HG02610 (cell line): ENCODE measurements around the gene THOC6.
"Not testable (repeated sequence)": the region's sequence is repeated elsewhere in the genome, so short reads cannot be mapped to it uniquely, and the experiment has no call there.

Experiments used
- ATAC-seq: cut with Tn5 transposase; IDR thresholded peaks from one replicate; pipeline ENCODE4 v1.9.1; 2021; ENCODE audit warnings: mild to moderate bottlenecking, moderate library complexity; ENCODE audit not compliant: unreplicated experiment

THOC6 gene

DNA sequence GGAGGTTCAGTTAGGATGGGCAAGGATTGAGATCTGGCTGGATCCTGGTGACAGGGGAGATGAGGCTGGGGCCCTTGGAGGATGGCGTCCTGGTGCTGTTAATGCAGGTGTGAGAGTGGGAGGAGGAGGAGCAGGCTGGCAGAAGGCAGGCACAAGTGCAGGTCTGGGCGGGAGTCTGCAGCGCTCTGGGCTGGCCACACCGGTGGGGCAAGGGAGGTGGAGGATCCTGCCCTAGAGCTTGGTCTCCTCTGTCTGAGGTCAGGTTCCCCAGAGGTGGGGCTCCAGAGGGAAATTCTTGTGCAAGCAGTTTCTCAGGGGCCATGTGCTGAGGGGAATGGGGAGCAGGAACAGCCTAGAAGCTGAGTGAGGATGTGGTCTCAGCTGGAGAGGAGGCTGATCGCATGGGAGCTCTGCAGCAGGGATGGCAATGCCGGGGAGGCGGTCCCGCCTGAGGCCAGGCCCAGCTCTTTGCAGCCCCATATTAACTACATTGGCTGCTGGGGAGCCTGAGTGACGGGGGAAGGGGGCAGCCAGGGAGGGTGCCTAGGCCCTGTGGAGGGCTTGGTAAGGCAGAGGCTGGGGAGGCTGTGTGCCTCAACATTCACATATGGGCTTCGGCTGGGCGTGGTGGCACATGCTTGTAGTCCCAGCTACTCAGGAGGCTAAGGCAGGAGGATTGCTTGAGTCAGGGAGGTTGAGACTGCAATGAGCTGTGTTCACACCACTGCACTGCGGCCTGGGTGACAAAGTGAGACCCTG, 28.9 kb downstream of the THOC6 start:
- not testable (repeated sequence) for ATAC-seq

DNA sequence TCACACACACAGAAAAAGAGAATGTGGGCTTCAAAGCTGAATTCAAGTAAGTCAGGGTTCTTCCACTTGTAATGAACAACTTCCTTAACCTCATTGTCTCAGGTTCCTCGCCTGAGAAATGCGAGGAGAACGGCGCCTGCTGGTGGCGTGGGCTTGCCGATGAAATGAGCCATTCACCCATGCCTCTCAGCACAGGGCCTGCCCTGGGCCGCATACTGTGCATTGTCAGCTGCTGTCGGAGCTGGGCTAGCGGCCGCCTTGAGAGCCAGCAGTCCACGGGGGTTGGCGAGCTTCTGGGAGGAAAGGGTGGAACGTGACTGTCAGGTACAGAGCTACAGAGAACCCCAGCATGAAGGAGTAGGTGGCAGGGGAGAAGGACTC, 29.5 kb downstream of the THOC6 start:
- ATAC-seq: not testable (repeated sequence)

DNA sequence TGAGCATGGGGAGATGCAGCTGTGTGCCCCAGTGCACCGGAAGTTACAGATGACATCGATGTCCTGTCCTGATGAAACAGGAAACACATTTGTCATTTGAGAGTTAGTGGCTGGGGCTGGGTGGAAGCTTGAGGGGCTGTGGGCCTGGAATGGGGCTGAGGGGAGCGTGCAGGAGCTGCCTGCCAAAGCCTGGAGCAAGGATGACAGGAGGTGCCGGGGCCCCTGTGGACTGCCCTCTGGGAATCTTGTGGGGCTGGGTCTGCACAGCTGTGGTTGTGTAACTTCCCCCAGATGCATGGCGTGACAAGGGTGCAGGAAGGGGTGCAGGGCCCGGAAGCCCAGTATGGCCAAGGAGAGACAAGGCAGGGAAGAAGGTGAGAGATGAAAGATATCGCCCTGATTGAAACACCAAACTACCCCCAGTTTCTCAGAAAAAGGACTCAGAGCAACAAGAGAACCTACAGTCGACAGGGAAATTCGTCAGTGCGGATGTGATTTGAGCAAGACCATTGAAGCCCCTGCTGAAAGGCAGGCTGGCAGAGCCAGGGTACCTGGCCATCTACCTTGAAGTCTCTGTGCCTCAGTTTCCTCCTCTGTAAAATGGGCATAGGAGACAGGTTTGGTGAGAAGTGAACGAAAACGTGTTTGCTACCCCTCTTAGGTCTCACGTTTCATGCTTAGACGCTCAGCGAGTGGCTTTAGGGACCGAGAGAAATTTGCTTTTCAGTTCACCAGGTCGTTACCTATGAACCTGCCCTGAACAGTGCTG, 31.3 kb downstream of the THOC6 start:
- ATAC-seq: no peak

GRCh38 chr16:3055734-3056115, 31.9 kb downstream of the THOC6 start:
- ATAC-seq: not testable (repeated sequence)

GRCh38 chr16:3056336-3057180, 32.7 kb downstream of the THOC6 start:
- no peak for ATAC-seq

DNA sequence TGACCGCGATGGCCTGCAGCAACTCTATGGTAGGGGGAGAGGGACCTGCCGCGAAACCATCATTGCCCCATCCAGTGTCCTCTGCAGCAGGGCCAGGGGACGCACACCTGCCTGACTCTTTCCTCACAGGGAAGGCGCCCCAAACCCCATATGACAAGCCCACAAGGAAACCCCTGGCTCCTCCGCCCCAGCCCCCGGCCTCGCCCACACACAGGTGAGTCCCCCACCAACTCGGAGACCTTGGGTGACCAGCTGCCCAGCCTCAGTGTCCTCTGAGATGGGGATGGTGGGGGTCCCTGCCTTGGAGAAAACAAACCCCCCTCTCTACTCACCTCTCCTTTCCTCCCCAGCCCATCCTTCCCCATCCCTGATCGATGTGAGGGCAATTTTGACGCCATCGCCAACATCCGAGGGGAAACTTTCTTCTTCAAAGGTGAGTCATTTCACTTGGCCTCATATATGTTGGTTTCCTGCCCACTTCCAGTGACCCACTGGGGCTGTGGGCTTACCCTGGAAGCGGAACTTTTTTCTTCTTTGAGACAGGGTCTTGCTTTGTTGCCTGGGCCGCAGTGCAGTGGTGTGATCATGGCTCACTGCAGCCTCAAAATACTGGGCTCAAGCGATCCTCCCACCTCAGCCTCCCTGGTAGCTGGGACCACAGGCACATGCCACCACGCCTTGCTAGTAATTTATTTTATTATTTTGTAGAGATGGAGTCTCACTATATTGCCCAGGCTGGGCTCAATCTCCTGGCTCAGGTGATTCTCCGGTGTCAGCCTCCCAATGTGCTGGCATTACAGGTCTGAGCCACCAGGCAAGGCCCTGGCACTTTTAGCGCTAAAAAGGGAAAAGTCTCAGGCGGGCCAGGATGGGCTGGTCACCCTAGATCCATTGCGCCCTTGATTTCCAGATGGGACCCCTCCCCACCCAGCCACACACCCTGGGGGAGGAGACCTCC, 33.6 kb downstream of the THOC6 start:
- ATAC-seq: no peak

GRCh38 chr16:3058139-3059030, 34.5 kb downstream of the THOC6 start:
- no peak for ATAC-seq

DNA sequence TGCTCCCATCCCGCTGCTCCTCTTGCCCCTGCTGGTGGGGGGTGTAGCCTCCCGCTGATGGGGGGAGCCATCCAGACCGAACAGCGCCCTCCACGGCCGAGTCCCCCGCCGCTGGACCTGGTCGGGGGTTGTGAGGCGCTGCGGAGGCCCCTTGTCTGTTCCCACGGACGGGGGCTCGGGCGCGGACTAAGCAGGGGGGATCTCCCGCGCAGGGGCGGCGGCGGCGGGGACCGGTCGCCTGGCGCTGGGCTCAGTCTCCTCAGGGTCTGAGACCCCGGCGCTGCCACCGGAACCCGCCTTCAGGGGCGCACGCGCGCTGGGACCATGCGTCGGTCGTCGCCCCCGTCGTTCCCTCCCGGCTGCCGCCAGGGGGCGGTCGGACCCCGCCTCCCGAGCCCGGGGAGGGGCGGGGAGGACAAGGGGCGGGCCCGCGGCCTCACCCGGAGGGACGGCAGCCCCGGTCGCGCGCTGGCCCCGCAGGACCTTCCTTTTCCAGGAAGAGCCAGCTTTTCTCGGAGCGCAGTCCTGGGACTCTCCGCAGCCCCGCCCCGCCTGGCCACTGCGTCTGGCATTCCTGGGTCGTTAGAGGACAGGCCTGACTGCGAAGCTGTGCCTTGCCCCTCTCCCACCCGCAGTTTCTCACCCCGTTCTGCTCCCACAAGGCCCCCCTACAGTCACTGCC, 35.3 kb downstream of the THOC6 start:
- ATAC-seq: peak; percentile 81

GRCh38 chr16:3059723-3060242, 35.9 kb downstream of the THOC6 start:
- no peak for ATAC-seq

DNA sequence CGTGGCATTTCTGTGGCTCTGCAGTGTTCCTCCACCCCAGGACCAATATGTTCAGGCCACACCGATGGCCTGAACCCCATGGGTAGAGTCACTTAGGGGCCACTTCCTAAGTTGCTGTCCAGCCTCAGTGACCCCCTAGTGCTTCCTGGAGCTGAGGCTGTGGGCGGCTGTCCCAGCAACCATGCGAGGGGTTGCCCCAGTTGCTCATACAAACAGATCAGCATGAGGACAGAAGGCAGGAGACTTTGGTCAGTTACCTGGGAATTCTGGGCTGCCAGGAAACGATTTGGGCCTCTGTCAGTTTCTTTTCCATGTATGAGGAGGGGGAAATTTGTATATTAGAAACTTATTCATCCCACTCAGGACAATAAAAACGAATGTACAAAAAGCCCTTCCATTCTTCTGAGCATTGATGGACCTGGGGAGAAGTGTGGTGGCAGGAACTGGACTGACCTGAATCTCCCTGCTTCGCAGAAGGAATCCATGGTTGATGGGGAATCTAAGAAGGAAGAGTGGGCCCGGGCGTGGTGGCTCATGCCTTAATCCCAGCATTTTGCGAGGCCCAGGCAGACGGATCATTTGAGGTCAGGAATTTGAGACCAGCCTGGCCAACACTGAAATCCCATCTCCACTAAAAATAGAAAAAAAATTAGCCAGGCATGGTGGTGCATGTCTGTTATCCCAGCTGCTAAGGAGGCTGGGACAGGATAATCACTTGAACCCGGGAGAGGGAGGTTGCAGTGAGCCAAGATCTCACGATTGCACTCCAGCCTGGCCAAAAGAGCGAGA, 36.7 kb downstream of the THOC6 start:
- ATAC-seq: no peak

DNA sequence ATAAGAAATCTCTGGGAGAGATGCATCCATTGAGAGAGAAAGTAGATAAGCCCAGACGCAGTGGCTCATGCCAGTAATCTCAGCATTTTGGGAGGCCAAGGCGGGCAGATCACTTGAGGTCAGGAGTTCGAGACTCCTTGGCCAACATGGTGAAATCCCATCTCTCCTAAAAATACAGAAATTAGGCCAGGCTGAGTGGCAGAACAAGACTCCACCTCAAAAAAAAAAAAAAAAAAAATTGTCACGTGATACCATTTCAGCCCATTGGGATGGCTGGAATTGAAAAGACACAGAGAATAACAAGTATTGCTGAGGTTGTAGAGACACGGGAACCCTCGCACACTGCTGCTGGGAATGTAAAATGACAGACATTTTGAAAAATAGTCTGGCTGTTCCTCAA, 38.7 kb downstream of the THOC6 start:
- no peak for ATAC-seq

DNA sequence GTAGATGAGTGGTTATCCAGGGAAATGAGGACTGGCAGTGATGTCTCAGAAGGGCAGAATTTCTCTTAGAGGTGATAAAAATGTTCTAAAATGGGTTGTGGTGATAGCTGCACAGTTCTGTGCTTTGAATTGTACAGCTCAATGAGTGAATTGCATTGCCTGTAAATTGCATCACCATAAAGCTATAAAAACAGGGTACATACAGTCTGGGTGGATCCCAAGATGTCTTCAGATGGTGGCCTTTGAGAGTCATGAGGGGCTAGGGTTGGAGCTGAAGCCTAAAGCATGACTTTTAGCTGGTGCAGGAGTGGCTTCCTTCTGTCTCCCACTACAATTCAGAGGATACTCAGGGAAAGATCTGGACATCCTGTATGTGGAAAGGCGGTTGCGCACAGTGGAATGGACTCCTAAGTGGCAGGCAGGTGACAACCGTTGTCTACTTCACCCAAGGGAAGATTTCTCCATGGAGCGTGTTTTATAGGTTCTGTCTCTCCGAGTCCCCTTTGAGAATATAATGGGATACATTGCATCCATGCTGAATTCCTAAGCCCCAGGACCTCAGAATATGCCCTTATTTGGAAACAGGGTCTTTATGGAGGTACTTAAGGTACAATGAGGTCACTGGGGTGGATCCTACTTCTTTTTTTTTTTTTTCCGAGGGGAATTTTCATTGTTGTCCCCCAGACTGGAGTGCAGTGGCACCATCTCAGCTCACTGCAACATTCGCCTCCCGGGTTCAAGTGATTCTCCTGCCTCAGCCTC, 40.0 kb downstream of the THOC6 start:
- no peak for ATAC-seq

DNA sequence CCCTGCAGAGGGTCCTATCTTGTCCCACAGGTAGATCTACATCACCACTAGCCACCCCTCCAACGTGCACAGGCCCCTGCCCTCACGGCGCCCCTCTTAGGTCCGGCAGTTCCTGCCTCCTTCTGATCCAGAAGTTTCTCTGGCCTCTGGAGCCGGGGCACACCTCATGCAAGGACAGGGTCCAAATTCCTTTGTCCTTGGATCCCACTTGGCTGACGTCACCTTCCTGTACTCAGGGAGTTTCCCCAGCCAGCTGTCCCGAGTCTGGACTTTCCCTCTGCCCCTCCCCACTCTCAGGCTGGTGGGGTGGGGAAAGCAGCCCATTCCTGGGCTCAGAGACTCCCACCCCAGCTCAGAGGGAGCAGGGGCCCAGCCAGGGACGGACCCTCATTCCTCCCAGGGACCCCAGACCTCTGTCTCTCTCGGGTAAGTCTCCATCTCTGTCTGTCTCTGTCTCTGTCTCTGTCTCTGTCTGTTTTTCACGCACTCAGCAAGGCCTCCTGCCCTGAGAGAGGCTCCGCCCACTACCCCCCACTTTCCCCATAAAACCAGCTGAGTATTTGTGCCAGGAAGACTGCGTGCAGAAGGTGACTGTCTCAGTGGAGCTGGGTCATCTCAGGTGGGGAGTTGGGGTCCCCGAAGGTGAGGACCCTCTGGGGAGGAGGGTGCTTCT, 41.4 kb downstream of the THOC6 start, which contains the start of gene IL32:
TSS of gene IL32 (plus strand) at position 572 of the 673 bp plus-strand sequence. CDS start 172 bp downstream, outside the sequence.
- ATAC-seq: no peak

- ATAC-seq: no peak
Measured at GRCh38 chr16:3065742-3066439, 42.1 kb downstream of the THOC6 start.

DNA sequence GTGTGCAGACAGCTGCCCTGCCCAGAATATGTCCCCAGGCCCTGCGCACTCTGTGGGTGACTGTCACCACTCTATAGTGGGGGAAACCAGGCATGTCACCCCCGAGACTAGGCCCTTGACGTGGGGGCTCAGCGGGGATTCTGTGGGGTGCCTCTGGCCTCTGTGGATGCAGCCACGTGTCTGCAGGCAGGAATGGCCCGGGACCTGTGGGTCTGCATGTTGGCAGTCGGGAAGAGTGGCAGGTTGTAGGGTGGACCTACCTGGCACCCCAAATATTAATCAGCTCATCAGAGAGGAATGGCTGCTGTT, 42.6 kb downstream of the THOC6 start:
- no peak for ATAC-seq

GRCh38 chr16:3068487-3068886, 44.7 kb downstream of the THOC6 start:
- no peak for ATAC-seq
